HG03060 (cell line): Measurements from ENCODE around the gene CLK1.
A peak's percentile ranks its signal among the peaks of the same experiment; 100 is the strongest.
"Not testable (repeated sequence)": the region's sequence is repeated elsewhere in the genome, so short reads cannot be mapped to it uniquely, and the experiment has no call there.

ENCODE experiments used
- ATAC-seq: cut with Tn5 transposase; IDR thresholded peaks from one replicate; pipeline ENCODE4 v1.9.1; 2021; ENCODE audit warnings: low read depth, moderate number of reproducible peaks; ENCODE audit not compliant: unreplicated experiment

The CLK1 gene

GRCh38 chr2:200864176-200865034 lies at the start of gene CLK1:
CLK1 (minus strand) TSS chr2:200864658; CDS start chr2:200861862, 2,796 bp downstream.
- peak; percentile 75 for ATAC-seq

GRCh38 chr2:200913654-200914053 lies 49.2 kb upstream of the CLK1 start:
- no peak for ATAC-seq

DNA sequence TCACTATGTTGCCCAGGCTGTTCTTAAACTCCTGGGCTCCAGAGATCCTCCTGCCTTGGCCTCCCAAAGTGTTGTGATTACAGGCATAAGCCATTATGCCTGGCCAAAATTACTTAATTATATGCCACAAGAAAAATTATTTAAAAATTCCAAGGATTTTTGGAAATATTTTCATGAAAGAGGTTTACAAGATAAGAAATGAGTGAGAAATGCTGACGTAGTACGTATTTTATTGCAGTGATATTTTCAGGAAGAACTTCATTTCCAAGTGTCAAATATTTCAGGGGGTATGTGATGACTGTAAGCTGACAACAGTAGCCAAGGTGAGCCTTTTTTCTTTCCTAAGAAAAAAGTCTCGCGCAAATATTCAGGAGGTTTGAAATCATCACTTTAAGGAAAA lies 45.5 kb upstream of the CLK1 start:
- ATAC-seq: no peak

DNA sequence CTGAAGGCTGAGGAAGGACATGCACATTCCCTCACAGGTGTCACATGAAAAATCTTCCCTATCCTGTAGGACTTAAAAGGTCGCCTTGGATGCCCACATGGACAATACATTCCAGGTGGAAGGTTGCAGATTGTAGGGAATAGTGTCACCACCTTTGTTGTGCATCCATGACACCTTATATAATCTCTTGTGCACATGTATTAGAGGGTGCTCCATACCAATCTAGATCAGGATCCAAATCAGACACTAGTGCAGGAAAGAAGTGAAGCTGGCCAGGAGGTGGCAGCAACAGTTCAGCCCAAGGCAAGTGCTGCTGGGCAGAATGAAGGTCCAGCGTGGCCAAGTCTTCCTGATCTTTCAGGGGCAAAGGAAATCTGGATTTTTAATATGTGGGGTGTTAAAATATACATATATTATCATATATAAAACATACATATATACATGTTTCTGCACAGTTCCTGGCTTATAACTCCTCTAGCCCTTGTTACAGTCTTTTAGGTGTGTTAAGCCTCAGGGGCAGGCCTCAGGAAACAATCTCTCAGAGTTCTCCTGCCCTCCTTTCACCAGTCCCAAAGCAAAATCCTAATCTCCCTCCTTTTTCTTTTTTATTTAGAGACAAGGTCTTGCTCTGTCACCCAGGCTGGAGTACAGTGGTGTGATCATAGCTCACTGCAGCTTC lies 41.3 kb upstream of the CLK1 start:
- ATAC-seq: no peak

GRCh38 chr2:200901459-200902072 lies 37.1 kb upstream of the CLK1 start:
- ATAC-seq: peak; percentile 89

DNA sequence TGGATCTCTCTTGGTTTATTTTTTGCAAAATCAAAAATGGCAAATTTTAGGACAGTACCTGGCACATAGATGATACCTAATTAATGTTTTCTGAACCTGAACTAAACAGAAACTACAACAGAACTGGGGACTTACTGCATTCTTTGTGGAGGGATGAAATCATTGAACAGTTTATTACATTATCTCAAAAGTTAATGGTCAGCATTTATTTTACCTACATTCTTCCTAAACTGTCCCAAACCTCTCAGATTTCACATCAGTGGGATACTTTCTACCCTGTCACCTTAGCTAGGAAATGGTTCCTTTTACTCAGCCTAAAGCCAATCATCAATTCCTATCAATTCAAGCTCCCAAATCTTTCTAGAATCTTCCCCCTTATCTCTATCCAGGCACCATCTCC lies 35.0 kb upstream of the CLK1 start:
- ATAC-seq: no peak

DNA sequence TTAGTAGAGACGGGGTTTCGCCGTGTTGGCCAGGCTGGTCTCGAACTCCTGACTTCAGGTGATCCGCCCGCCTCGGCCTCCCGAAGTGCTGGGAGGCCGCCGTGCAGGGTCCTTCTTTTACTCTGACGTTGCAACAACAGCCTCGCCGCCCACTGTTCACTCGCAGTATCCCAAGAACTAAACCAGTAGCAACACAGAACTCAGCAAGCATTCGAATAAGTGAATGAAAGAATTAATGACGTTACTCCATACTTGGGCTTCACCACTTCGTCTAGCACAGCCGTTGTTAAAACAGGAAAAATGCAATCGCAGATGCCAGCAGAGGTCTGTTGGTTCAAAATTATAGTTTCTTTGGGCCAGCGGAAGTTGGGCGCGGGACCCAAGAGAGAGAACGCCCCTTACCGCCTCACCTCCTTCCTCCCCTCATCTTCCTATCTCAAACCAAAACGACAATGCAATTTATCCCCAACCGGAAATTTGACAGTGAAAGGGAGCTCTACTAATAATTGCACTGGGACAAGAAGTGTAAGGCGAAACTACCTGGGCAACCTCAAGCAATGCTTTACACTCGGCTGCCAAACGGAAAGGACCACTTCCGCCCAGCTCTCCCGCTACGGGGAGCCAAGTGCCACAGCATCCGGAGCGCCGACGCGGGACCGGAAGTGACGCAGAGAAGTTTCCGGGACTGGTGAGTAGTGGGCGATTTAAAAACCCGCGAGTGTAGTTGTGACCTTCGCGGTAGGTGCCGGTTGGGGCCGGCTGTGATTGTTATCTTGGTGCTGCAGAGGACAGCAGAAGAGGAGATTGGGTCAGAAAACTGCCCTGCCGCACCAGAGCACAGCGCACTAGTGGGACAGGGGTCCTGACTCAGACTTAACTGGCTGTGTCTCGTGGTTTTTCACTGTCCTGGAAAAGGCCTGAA lies 24.5 kb upstream of the CLK1 start, which contains the start of the genes NIF3L1 and PPIL3:
Gene NIF3L1 (plus strand): TSS at position 668 of the 922 bp plus-strand sequence. CDS start 2,573 bp downstream, outside the sequence.
Gene PPIL3 (minus strand): TSS at position 374 of the 922 bp plus-strand sequence. CDS start 1,462 bp downstream, outside the sequence.
- peak; percentile 75 for ATAC-seq

DNA sequence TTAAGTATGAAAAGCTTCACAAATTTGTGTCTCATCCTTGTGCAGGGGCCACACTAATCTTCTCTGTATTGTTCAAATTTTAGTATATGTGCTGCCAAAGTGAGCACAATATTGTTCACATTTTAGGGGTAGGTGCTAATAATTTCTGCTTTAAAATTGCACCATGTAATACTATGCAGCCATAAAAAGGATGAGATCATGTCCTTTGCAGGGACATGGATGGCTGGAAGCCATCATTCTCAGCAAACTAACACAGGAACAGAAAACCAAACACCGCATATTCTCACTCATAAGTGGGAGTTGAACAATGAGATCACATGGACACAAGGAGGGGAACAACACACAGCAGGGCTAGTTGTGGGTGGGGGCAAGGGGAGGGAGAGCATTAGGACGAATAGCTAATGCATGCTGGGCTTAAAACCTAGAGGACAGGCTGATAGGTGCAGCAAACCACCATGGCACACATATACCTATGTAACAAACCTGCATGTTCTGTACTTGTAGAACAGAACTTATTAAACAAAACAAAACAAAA lies 17.3 kb upstream of the CLK1 start:
- not testable (repeated sequence) for ATAC-seq

- ATAC-seq: no peak
Measured at GRCh38 chr2:200878289-200878880, 13.9 kb upstream of the CLK1 start.

GRCh38 chr2:200877443-200877842 lies 13.0 kb upstream of the CLK1 start:
- no peak for ATAC-seq

GRCh38 chr2:200873560-200873959 lies 9.1 kb upstream of the CLK1 start:
- no peak for ATAC-seq

- ATAC-seq: no peak
Measured at GRCh38 chr2:200871151-200871550, 6.7 kb upstream of the CLK1 start.

DNA sequence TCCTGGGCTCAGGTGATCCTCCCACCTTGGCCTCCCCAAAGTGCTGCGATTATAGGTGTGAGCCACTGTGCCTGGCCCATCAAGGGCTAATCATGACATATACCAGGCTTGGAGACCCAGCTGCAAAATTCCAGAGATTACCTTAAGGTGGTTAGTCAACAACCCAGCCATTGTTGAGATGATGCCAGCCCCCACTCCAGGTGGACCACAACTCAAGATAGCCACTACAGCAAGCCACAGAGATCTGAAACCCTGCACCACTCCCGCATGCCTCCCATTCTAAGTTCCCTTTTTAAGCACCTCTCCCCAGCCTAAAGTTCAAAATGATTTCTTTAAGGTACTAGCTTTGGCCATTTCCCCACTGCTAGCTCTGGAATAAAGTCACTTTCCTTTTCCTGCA lies 4.6 kb upstream of the CLK1 start:
- ATAC-seq: no peak

DNA sequence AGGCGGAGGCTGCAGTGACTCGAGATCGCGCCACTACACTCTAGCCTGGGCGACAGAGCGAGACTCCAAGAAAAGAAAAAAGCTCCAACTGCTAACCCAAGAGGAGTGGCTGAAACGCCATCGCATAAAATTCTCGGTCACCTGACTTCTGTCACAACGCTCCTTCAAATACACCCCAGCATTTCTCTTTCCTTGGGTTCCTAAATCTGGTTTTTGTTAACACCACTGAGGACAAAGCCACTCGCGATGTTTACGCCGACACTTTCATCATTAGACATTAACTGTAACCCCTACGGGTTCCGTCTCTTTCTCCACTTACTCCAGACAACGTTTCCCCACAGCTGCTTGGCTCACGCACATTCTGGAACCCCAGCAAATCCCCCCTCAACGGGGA lies 679 bp downstream of the CLK1 start:
- ATAC-seq: no peak

GRCh38 chr2:200862532-200863000 lies 1.9 kb downstream of the CLK1 start:
- no peak for ATAC-seq

DNA sequence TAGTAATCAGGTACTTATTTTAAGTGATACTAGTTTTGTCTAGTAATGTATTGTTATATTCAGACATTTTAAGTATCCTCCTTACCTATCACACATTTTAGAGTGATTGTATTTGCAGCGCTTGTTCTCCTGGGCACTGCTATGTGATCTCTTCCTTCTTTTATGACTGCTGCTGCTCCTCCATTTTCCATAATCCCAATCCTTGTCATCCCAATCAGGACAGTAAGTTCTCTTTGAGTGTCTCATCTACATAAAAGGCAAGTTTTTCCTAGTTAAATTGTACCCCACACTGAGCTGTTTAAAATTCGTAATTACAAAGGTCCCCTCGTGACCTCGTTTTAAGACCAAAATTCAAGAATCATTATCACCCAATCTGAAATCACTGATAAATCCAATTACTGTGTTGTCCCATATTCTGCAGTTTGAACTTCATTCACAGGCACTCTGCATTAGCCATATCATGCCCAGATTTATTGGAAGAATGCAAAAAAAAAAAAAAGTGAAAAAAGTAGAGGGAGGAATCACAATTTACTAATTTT lies 2.8 kb downstream of the CLK1 start:
- ATAC-seq: no peak

GRCh38 chr2:200860092-200860795 lies 4.2 kb downstream of the CLK1 start:
- ATAC-seq: no peak

DNA sequence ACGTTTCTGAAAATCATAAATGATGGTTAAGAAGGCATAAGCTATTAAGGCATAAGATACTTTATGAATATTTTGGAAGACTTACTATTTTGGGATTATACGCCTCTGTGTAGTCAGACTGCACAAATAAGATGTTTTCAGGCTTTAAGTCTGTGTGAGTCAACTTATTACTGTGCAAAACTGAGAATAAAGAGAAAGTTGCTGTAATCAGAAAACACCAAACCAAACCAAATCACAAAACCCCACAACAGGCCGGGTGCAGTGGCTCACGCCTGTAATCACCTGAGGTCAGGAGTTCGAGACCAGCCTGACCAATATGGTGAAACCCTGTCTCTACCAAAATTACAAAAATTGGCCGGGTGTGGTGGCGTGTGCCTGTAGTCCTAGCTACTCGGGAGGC lies 7.7 kb downstream of the CLK1 start:
- ATAC-seq: no peak
